ENCODE data around the gene C6orf47. TPM values are rescaled to one million over a fixed set of nuclear protein-coding genes. Genes with fewer than 3 reads are reported as not detected.

The C6orf47 gene
- total and polyA plus RNA-seq, 2 of the 13 experiments (the other 11 are each of a cell fraction or from before 2014, with no cell fraction given), result 1.7 to 18.1 TPM

DNA sequence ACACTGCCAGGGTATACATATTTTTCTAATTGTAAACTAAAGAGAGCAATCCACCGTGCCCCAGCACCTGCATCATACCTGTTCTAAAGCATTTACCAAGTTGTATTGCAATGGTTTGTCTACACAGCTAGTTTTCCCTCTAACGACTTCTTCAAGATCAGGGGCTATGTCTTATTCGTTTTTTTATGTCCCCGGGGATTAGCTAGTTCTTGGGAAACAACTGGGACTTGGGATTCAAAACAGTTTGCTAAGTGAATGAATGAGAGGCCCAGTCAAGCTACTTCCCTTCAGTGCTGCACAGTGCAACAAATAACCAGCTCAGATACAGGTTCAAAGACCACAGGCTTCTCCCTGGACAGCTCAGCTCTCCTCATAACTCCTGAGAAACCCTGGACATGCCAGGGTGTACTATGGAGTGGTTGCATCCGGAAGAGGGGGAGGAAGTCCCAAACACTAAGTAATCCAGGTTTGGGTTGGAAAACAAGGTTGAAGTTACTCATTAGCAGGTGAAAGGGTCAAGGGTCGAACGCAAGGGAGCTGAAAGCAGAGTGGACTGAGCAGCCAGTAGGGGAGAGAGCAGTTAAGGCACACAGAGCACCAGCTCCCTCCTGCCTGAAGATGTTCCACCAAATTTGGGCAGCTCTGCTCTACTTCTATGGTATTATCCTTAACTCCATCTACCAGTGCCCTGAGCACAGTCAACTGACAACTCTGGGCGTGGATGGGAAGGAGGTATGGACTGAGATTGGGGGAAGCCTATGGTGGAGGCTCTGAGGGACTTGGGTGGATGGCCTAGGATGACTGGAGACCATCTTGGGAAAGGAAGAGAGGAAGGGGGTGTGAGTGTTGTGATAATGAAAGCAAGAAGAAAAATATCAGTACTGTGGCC lies 5.0 kb downstream of the C6orf47 start, which contains the start of gene APOM (continued):
- no peak for TF ChIP-seq CC2D1A (CRISPR knock-in tag; IDR thresholded peaks at IDR 0.05)
- no peak for TF ChIP-seq NONO (IDR thresholded peaks at IDR 0.05)
- TF ChIP-seq NONO (CRISPR knock-in tag; conservative IDR thresholded peaks at IDR 0.05), result peak; percentile 96
- 0 out of 2 replicates have a peak, but pooled peaks have one; percentile 42 for TF ChIP-seq ETV6 (CRISPR knock-in tag; conservative IDR thresholded peaks at IDR 0.05)
- TF ChIP-seq ZNF572 (CRISPR knock-in tag; IDR thresholded peaks at IDR 0.05), result peak; percentile 98
- TF ChIP-seq TBX2 (CRISPR knock-in tag; IDR thresholded peaks at IDR 0.05; ENCODE audit: borderline replicate concordance), result peak; percentile 97
- TF ChIP-seq, protein P1, sequence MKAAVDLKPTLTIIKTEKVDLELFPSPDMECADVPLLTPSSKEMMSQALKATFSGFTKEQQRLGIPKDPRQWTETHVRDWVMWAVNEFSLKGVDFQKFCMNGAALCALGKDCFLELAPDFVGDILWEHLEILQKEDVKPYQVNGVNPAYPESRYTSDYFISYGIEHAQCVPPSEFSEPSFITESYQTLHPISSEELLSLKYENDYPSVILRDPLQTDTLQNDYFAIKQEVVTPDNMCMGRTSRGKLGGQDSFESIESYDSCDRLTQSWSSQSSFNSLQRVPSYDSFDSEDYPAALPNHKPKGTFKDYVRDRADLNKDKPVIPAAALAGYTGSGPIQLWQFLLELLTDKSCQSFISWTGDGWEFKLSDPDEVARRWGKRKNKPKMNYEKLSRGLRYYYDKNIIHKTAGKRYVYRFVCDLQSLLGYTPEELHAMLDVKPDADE (CRISPR knock-in tag; IDR thresholded peaks at IDR 0.05), result peak; percentile 57; the same call in 1 of the 2 replicates
- peak; percentile 100 for TF ChIP-seq POLR2AphosphoS5 (IDR thresholded peaks at IDR 0.05; ENCODE audit: low read depth, low read length)
- no peak for TF ChIP-seq ZNF17 (CRISPR knock-in tag; IDR thresholded peaks at IDR 0.05)
- TF ChIP-seq, protein P2, sequence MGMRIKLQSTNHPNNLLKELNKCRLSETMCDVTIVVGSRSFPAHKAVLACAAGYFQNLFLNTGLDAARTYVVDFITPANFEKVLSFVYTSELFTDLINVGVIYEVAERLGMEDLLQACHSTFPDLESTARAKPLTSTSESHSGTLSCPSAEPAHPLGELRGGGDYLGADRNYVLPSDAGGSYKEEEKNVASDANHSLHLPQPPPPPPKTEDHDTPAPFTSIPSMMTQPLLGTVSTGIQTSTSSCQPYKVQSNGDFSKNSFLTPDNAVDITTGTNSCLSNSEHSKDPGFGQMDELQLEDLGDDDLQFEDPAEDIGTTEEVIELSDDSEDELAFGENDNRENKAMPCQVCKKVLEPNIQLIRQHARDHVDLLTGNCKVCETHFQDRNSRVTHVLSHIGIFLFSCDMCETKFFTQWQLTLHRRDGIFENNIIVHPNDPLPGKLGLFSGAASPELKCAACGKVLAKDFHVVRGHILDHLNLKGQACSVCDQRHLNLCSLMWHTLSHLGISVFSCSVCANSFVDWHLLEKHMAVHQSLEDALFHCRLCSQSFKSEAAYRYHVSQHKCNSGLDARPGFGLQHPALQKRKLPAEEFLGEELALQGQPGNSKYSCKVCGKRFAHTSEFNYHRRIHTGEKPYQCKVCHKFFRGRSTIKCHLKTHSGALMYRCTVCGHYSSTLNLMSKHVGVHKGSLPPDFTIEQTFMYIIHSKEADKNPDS (CRISPR knock-in tag; IDR thresholded peaks at IDR 0.05), result peak; percentile 76; the same call in 1 of the 2 replicates
- TF ChIP-seq CENPT (CRISPR knock-in tag; IDR thresholded peaks at IDR 0.05; ENCODE audit: low read depth), result no peak
- TF ChIP-seq CHD2 (IDR thresholded peaks at IDR 0.05; ENCODE audit: low read depth, low read length), result no peak
- 0 out of 2 replicates have a peak, but pooled peaks have one; percentile 74 for TF ChIP-seq AKAP8 (CRISPR knock-in tag; IDR thresholded peaks at IDR 0.05)
- no peak; the same call in 1 of the 2 replicates for TF ChIP-seq KDM3A (CRISPR knock-in tag; IDR thresholded peaks at IDR 0.05; ENCODE audit: low read depth)
- TF ChIP-seq, protein P3, sequence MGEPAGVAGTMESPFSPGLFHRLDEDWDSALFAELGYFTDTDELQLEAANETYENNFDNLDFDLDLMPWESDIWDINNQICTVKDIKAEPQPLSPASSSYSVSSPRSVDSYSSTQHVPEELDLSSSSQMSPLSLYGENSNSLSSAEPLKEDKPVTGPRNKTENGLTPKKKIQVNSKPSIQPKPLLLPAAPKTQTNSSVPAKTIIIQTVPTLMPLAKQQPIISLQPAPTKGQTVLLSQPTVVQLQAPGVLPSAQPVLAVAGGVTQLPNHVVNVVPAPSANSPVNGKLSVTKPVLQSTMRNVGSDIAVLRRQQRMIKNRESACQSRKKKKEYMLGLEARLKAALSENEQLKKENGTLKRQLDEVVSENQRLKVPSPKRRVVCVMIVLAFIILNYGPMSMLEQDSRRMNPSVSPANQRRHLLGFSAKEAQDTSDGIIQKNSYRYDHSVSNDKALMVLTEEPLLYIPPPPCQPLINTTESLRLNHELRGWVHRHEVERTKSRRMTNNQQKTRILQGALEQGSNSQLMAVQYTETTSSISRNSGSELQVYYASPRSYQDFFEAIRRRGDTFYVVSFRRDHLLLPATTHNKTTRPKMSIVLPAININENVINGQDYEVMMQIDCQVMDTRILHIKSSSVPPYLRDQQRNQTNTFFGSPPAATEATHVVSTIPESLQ (CRISPR knock-in tag; conservative IDR thresholded peaks at IDR 0.05), result no peak; the same call in none of the 2 replicates
- peak; percentile 75 for TF ChIP-seq POGZ (CRISPR knock-in tag; IDR thresholded peaks at IDR 0.05)
- TF ChIP-seq, protein P4, sequence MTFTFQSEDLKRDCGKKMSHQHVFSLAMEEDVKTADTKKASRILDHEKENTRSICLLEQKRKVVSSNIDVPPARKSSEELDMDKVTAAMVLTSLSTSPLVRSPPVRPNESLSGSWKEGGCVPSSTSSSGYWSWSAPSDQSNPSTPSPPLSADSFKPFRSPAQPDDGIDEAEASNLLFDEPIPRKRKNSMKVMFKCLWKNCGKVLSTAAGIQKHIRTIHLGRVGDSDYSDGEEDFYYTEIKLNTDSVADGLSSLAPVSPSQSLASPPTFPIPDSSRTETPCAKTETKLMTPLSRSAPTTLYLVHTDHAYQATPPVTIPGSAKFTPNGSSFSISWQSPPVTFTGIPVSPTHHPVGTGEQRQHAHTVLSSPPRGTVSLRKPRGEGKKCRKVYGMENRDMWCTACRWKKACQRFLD (CRISPR knock-in tag; IDR thresholded peaks at IDR 0.05; ENCODE audit: borderline replicate concordance), result 0 out of 2 replicates have a peak, but pooled peaks have one; percentile 41
- peak; percentile 97 for TF ChIP-seq ZSCAN29 (CRISPR knock-in tag; conservative IDR thresholded peaks at IDR 0.05)
- TF ChIP-seq, protein P5, sequence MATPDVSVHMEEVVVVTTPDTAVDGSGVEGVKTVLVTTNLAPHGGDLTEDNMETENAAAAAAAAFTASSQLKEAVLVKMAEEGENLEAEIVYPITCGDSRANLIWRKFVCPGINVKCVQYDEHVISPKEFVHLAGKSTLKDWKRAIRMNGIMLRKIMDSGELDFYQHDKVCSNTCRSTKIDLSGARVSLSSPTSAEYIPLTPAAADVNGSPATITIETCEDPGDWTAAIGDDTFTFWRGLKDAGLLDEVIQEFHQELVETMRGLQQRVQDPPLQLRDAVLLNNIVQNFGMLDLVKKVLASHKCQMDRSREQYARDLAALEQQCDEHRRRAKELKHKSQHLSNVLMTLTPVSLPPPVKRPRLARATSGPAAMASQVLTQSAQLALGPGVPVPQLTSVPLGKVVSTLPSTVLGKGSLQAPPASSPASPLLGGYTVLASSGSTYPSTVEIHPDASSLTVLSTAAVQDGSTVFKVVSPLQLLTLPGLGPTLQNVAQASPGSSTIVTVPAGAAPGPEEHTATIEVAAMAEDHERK (CRISPR knock-in tag; IDR thresholded peaks at IDR 0.05; ENCODE audit: low read depth), result no peak; the same call in 1 of the 2 replicates
- TF ChIP-seq SMAD3 (CRISPR knock-in tag; IDR thresholded peaks at IDR 0.05), result peak; percentile 89
- peak; percentile 99 for TF ChIP-seq ARID2 (CRISPR knock-in tag; IDR thresholded peaks at IDR 0.05; ENCODE audit: borderline replicate concordance)
- peak; percentile 96 for TF ChIP-seq MIXL1 (CRISPR knock-in tag; IDR thresholded peaks at IDR 0.05)

All from HepG2 (cell line).